HepG2 (cell line): Measurements from ENCODE around the gene ARHGDIA. TPM values are rescaled to one million over a fixed set of nuclear protein-coding genes. Genes with fewer than 3 reads are reported as not detected.

ENCODE experiments used
- AHDC1 ChIP-seq: sonication (generic); formaldehyde crosslinking; IDR thresholded peaks from 2 replicates; pipeline ENCODE4 v1.5.1; 2020; ENCODE audit warnings: mild to moderate bottlenecking, missing genetic modification reagents, borderline replicate concordance
- ARHGAP35 ChIP-seq: sonication (generic); formaldehyde crosslinking; IDR thresholded peaks from 2 replicates; pipeline ENCODE4 v1.9.0; 2022; ENCODE audit warnings: mild to moderate bottlenecking, inconsistent platforms, moderate library complexity, missing genetic modification reagents, borderline replicate concordance
- CREB3 ChIP-seq: sonication (generic); formaldehyde crosslinking; IDR thresholded peaks from 2 replicates; pipeline ENCODE4 v1.5.0; 2020; ENCODE audit warnings: missing genetic modification reagents
- IRX3 ChIP-seq: sonication (generic); formaldehyde crosslinking; IDR thresholded peaks from 2 replicates; pipeline ENCODE4 v1.8.1; 2023; ENCODE audit warnings: mild to moderate bottlenecking, low read depth, missing genetic modification reagents, borderline replicate concordance
- KLF9 ChIP-seq: IDR thresholded peaks from 2 replicates; pipeline ENCODE4 v1.6.1; 2016; ENCODE audit warnings: low read depth
- MEIS2 ChIP-seq: sonication (generic); formaldehyde crosslinking; IDR thresholded peaks from 2 replicates; pipeline ENCODE4 v1.9.0; 2021; ENCODE audit warnings: mild to moderate bottlenecking, missing genetic modification reagents
- NONO ChIP-seq, 2 experiments: fragments of 450-650 bp in 1 of 2; sonication (generic) in 1 of 2; formaldehyde crosslinking in 1 of 2; IDR thresholded peaks in 1 of 2; conservative IDR thresholded peaks in 1 of 2; 2 replicates each; pipeline versions ENCODE4 v1.6.1 to v1.8.0; 2017 to 2022; ENCODE audit warnings: mild to moderate bottlenecking in 1 of 2, missing genetic modification reagents in 1 of 2, moderate library complexity in 1 of 2
- SP140L ChIP-seq: sonication (generic); formaldehyde crosslinking; IDR thresholded peaks from 2 replicates; pipeline ENCODE4 v1.4.0; 2020; ENCODE audit warnings: missing genetic modification reagents, borderline replicate concordance
- ZNF567 ChIP-seq: sonication (generic); formaldehyde crosslinking; IDR thresholded peaks from 2 replicates; pipeline ENCODE4 v1.8.1; 2023; ENCODE audit warnings: mild to moderate bottlenecking, missing genetic modification reagents, borderline replicate concordance
- ZNF570 ChIP-seq: sonication (generic); formaldehyde crosslinking; IDR thresholded peaks from 2 replicates; pipeline ENCODE4 v1.4.0; 2020; ENCODE audit warnings: mild to moderate bottlenecking, missing genetic modification reagents, borderline replicate concordance
- ZNF572 ChIP-seq: sonication (generic); formaldehyde crosslinking; IDR thresholded peaks from 2 replicates; pipeline ENCODE4 v1.5.1; 2020; ENCODE audit warnings: mild to moderate bottlenecking, missing genetic modification reagents
- ZNF646 ChIP-seq: sonication (generic); formaldehyde crosslinking; IDR thresholded peaks from 2 replicates; pipeline ENCODE4 v1.9.0; 2021; ENCODE audit warnings: mild to moderate bottlenecking, missing genetic modification reagents
- ZNF773 ChIP-seq: sonication (generic); formaldehyde crosslinking; IDR thresholded peaks from 2 replicates; pipeline ENCODE4 v1.4.0; 2020; ENCODE audit warnings: missing genetic modification reagents, borderline replicate concordance
- ZNF891 ChIP-seq: sonication (generic); formaldehyde crosslinking; IDR thresholded peaks from 2 replicates; pipeline ENCODE4 v1.5.0; 2020; ENCODE audit warnings: mild to moderate bottlenecking, missing genetic modification reagents
- polyA plus RNA-seq, 8 experiments: library from polyadenylated mRNA; depleted of rRNA in 3 of 8; stranded (reverse) in 7 of 8; unstranded in 1 of 8; fragments of >200 nt; fragmentation: Illumina TruSeq in 4 of 8; extraction: Trizol in 4 of 8; gene quantifications; 2 replicates each; pipeline versions ENCODE4 v1.2.1 to v1.2.3, GENCODE V29; 2011 to 2016; ENCODE audit warnings: low read depth in 4 of 8, missing spikeins in 1 of 8, mixed read lengths in 1 of 8; ENCODE audit not compliant: insufficient read depth in 1 of 8
- total RNA-seq, 5 experiments: library from RNA; depleted of rRNA; stranded (reverse); fragments of >200 nt; fragmentation: Illumina TruSeq; extraction: Trizol; gene quantifications; 2 replicates each; pipeline ENCODE4 v1.2.3, GENCODE V29; 2016; ENCODE audit warnings: low read depth in 1 of 5

Gene ARHGDIA
- total and polyA plus RNA-seq, 2 of the 13 experiments (the other 11 are each of a cell fraction or from before 2014, with no cell fraction given): 40.0 to 64.0 TPM

GRCh38 chr17:81871387-81872230 lies 472 bp upstream of the ARHGDIA start (continued):
- peak; percentile 97 for TF ChIP-seq ZNF891 (CRISPR knock-in tag)
- peak; percentile 91; the same call in 1 of the 2 replicates for TF ChIP-seq IRX3 (CRISPR knock-in tag)
- 0 out of 2 replicates have a peak, but pooled peaks have one; percentile 28 for TF ChIP-seq SP140L (CRISPR knock-in tag)
- 0 out of 2 replicates have a peak, but pooled peaks have one; percentile 17 for TF ChIP-seq AHDC1
- no peak for TF ChIP-seq ZNF646 (CRISPR knock-in tag)
- no peak for TF ChIP-seq NONO (IDR thresholded peaks at IDR 0.05)
- peak; percentile 98 for TF ChIP-seq NONO (CRISPR knock-in tag; conservative IDR thresholded peaks at IDR 0.05)
- no peak; the same call in 1 of the 2 replicates for TF ChIP-seq CREB3 (CRISPR knock-in tag)
- TF ChIP-seq ZNF572: 0 out of 2 replicates have a peak, but pooled peaks have one; percentile 14
- no peak; the same call in 1 of the 2 replicates for TF ChIP-seq ZNF773 (CRISPR knock-in tag)
- peak; percentile 90; the same call in 1 of the 2 replicates for TF ChIP-seq ZNF567 (CRISPR knock-in tag)
- peak; percentile 98 for TF ChIP-seq ARHGAP35 (CRISPR knock-in tag)
- TF ChIP-seq KLF9 (CRISPR knock-in tag): peak; percentile 81; the same call in 1 of the 2 replicates
- TF ChIP-seq MEIS2 (CRISPR knock-in tag): peak; percentile 93
- TF ChIP-seq ZNF570 (CRISPR knock-in tag): peak; percentile 90; the same call in 1 of the 2 replicates
